Thyroid gland (tissue), 4 donors: Measurements from ENCODE around the gene TAX1BP1.

Experiments used
- POLR2A ChIP-seq, 2 donors: fragments of 450-650 bp; IDR thresholded peaks; one replicate each; pipeline ENCODE4 v1.6.1; 2017; ENCODE audit warnings: antibody characterized with exemption in 2 of 2, mild to moderate bottlenecking in 2 of 2, moderate library complexity in 1 of 2
- TF ChIP-seq, protein P1 (sequence below), 6 experiments: fragments of 200-600 bp in 3 of 6; fragments of 450-650 bp in 3 of 6; sonication (generic) in 3 of 6; IDR thresholded peaks; one replicate each; pipeline ENCODE4 v1.5.1; 2016 to 2019; ENCODE audit warnings: antibody characterized with exemption in 6 of 6, mild to moderate bottlenecking in 2 of 6, inconsistent platforms in 1 of 6, moderate library complexity in 1 of 6

DNA sequence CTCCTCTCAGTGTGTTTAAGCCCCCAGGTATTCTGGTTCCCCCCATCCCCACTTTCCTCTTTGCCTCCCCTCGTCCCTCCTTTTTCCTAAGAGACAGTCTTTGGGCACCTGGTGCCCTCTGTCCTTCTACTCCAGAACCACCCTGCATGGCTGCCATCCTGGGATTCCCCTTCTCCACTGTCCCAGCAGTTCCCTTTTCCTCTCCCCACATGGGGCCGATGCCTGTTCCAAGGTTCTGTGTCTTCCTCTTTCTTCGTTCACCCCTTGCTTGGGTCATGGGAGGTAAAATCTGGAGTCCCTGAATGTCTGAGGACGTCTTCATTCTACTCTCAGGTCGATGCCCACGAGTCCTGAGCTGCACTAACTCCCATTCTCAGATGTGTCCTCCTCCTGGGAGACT lies 120.8 kb downstream of the TAX1BP1 start:
- TF ChIP-seq, protein P1, sequence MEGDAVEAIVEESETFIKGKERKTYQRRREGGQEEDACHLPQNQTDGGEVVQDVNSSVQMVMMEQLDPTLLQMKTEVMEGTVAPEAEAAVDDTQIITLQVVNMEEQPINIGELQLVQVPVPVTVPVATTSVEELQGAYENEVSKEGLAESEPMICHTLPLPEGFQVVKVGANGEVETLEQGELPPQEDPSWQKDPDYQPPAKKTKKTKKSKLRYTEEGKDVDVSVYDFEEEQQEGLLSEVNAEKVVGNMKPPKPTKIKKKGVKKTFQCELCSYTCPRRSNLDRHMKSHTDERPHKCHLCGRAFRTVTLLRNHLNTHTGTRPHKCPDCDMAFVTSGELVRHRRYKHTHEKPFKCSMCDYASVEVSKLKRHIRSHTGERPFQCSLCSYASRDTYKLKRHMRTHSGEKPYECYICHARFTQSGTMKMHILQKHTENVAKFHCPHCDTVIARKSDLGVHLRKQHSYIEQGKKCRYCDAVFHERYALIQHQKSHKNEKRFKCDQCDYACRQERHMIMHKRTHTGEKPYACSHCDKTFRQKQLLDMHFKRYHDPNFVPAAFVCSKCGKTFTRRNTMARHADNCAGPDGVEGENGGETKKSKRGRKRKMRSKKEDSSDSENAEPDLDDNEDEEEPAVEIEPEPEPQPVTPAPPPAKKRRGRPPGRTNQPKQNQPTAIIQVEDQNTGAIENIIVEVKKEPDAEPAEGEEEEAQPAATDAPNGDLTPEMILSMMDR (IDR thresholded peaks at IDR 0.05): no peak
- no peak for TF ChIP-seq POLR2A (IDR thresholded peaks at IDR 0.05)
